HEK293 (cell line): Measurements from ENCODE around the gene CPN2.
A peak's percentile ranks its signal among the peaks of the same experiment; 100 is the strongest.

Experiments used
- BCL11B ChIP-seq: fragments of 450-650 bp; formaldehyde crosslinking; IDR thresholded peaks from 2 replicates; pipeline ENCODE4 v1.5.1; 2016; ENCODE audit warnings: low read depth, missing biosample characterization, missing genetic modification characterization
- GLI2 ChIP-seq: fragments of 450-650 bp; formaldehyde crosslinking; IDR thresholded peaks from 2 replicates; pipeline ENCODE4; 2017; ENCODE audit warnings: missing biosample characterization, missing genetic modification characterization, low read depth, borderline replicate concordance
- HOXA7 ChIP-seq: sonication (generic); formaldehyde crosslinking; IDR thresholded peaks from 2 replicates; pipeline ENCODE4 v1.8.1; 2022; ENCODE audit warnings: missing genetic modification reagents, borderline replicate concordance
- HOXC10 ChIP-seq: sonication (generic); formaldehyde crosslinking; IDR thresholded peaks from 2 replicates; pipeline ENCODE4 v1.8.1; 2023; ENCODE audit warnings: mild to moderate bottlenecking, missing genetic modification reagents
- PRDM4 ChIP-seq: fragments of 450-650 bp; formaldehyde crosslinking; IDR thresholded peaks from 2 replicates; pipeline ENCODE4 v1.5.1; 2017; ENCODE audit warnings: missing biosample characterization, missing genetic modification characterization
- REPIN1 ChIP-seq: fragments of 450-650 bp; formaldehyde crosslinking; IDR thresholded peaks from 2 replicates; pipeline ENCODE4 v1.5.1; 2017; ENCODE audit warnings: missing biosample characterization, missing genetic modification characterization, low read depth
- SALL2 ChIP-seq: fragments of 450-650 bp; formaldehyde crosslinking; IDR thresholded peaks from 2 replicates; pipeline ENCODE4 v1.5.0; 2017; ENCODE audit warnings: missing biosample characterization, mild to moderate bottlenecking, missing genetic modification characterization, borderline replicate concordance
- SP7 ChIP-seq: fragments of 450-650 bp; formaldehyde crosslinking; IDR thresholded peaks from 2 replicates; pipeline ENCODE4 v1.5.1; 2016; ENCODE audit warnings: missing biosample characterization, missing genetic modification characterization
- YY2 ChIP-seq: fragments of 450-650 bp; formaldehyde crosslinking; IDR thresholded peaks from 2 replicates; pipeline ENCODE4 v1.5.1; 2016; ENCODE audit warnings: missing biosample characterization, missing genetic modification characterization
- ZBTB21 ChIP-seq: fragments of 450-650 bp; formaldehyde crosslinking; IDR thresholded peaks from 2 replicates; pipeline ENCODE4 v1.5.1; 2017; ENCODE audit warnings: missing biosample characterization, missing genetic modification characterization
- ZBTB49 ChIP-seq: fragments of 450-650 bp; formaldehyde crosslinking; IDR thresholded peaks from 2 replicates; pipeline ENCODE4 v1.5.1; 2016; ENCODE audit warnings: missing biosample characterization, missing genetic modification characterization, low read depth
- ZNF280C ChIP-seq: fragments of 450-650 bp; formaldehyde crosslinking; IDR thresholded peaks from 2 replicates; pipeline ENCODE4 v1.5.1; 2016; ENCODE audit warnings: missing biosample characterization, missing genetic modification characterization
- ZNF335 ChIP-seq: fragments of 450-650 bp; formaldehyde crosslinking; conservative IDR thresholded peaks from 2 replicates; pipeline ENCODE4 v1.5.1; 2016; ENCODE audit warnings: missing biosample characterization, missing genetic modification characterization
- ZNF341 ChIP-seq: fragments of 450-650 bp; formaldehyde crosslinking; IDR thresholded peaks from 2 replicates; pipeline ENCODE4; 2016; ENCODE audit warnings: low read depth, missing biosample characterization, missing genetic modification characterization
- ZNF354C ChIP-seq: fragments of 450-650 bp; formaldehyde crosslinking; IDR thresholded peaks from 2 replicates; pipeline ENCODE4 v1.5.1; 2016; ENCODE audit warnings: missing biosample characterization, missing genetic modification characterization, low read depth, borderline replicate concordance
- ZNF366 ChIP-seq: fragments of 450-650 bp; formaldehyde crosslinking; conservative IDR thresholded peaks from 2 replicates; pipeline ENCODE4 v1.5.1; 2016; ENCODE audit warnings: missing biosample characterization, missing genetic modification characterization
- ZNF37A ChIP-seq: fragments of 450-650 bp; IDR thresholded peaks from 2 replicates; pipeline ENCODE4 v1.5.1; 2018; ENCODE audit warnings: missing biosample characterization, missing genetic modification characterization
- ZNF530 ChIP-seq: fragments of 450-650 bp; formaldehyde crosslinking; IDR thresholded peaks from 2 replicates; pipeline ENCODE4 v1.5.1; 2016; ENCODE audit warnings: low read depth, missing biosample characterization, missing genetic modification characterization
- ZNF555 ChIP-seq: fragments of 450-650 bp; formaldehyde crosslinking; conservative IDR thresholded peaks from 2 replicates; pipeline ENCODE4 v1.5.1; 2017; ENCODE audit warnings: missing biosample characterization, mild to moderate bottlenecking, missing genetic modification characterization, inconsistent platforms
- ZNF596 ChIP-seq: fragments of 450-650 bp; IDR thresholded peaks from 2 replicates; pipeline ENCODE4 v1.5.0; 2018; ENCODE audit warnings: missing biosample characterization, mild to moderate bottlenecking, missing genetic modification characterization, moderate library complexity
- ZNF623 ChIP-seq: fragments of 450-650 bp; formaldehyde crosslinking; IDR thresholded peaks from 2 replicates; pipeline ENCODE4 v1.5.1; 2016; ENCODE audit warnings: missing biosample characterization, missing genetic modification characterization
- ZNF791 ChIP-seq: fragments of 450-650 bp; formaldehyde crosslinking; IDR thresholded peaks from 2 replicates; pipeline ENCODE4 v1.5.1; 2016; ENCODE audit warnings: missing biosample characterization, missing genetic modification characterization
- ZSCAN16 ChIP-seq: fragments of 450-650 bp; formaldehyde crosslinking; IDR thresholded peaks from 2 replicates; pipeline ENCODE4 v1.5.1; 2016; ENCODE audit warnings: missing biosample characterization, missing genetic modification characterization
- ZSCAN23 ChIP-seq: fragments of 450-650 bp; formaldehyde crosslinking; IDR thresholded peaks from 2 replicates; pipeline ENCODE4 v1.5.1; 2016; ENCODE audit warnings: missing biosample characterization, missing genetic modification characterization
- TF ChIP-seq, protein P1 (sequence below): fragments of 450-650 bp; formaldehyde crosslinking; IDR thresholded peaks from 2 replicates; pipeline ENCODE4 v1.5.1; 2016; ENCODE audit warnings: missing biosample characterization, missing genetic modification characterization, borderline replicate concordance
- TF ChIP-seq, protein P2 (sequence below): fragments of 450-650 bp; formaldehyde crosslinking; IDR thresholded peaks from 2 replicates; pipeline ENCODE4 v1.5.1; 2017; ENCODE audit warnings: missing biosample characterization, missing genetic modification characterization
- TF ChIP-seq, protein P3 (sequence below): fragments of 450-650 bp; formaldehyde crosslinking; IDR thresholded peaks from 2 replicates; pipeline ENCODE4 v1.5.1; 2016; ENCODE audit warnings: missing biosample characterization, missing genetic modification characterization

The CPN2 gene

DNA sequence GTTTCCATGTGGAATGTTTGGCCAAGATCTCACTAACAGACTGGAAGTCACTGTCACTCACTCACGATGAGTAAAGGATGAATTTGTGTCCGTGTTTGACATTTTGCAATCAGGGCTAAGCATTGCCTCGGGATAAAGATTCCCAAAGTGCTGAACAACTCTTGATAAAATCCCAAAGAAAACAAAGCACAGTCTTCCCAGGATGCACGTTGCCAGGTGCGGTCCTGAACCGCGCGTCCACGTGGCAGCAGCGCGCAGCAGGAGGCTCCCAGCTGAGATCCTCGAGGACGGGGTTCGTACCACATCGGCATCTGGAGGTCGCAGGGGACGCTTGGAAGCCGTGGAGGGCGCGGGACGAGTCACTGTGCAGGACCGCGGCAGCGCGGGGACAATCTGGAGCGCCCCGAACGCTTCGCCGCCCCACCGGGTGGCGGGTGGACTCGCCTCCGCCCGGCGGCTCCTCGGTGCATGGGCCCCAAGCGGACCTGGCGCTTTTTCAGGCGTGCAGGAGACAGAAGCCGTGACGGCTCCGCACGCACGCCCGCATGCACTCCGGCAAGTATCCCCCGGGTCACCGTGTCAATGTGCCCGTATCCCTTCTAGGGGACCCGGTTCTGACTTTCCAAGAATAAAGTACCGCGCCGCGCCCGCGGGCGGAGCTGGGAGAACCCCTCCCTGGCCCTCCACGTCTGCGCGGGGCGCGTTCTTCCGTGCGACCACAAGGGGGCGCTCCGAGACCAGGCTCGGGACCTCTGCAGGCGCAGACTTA is 17.7 kb downstream of the CPN2 start (continued):
- TF ChIP-seq, protein P1, sequence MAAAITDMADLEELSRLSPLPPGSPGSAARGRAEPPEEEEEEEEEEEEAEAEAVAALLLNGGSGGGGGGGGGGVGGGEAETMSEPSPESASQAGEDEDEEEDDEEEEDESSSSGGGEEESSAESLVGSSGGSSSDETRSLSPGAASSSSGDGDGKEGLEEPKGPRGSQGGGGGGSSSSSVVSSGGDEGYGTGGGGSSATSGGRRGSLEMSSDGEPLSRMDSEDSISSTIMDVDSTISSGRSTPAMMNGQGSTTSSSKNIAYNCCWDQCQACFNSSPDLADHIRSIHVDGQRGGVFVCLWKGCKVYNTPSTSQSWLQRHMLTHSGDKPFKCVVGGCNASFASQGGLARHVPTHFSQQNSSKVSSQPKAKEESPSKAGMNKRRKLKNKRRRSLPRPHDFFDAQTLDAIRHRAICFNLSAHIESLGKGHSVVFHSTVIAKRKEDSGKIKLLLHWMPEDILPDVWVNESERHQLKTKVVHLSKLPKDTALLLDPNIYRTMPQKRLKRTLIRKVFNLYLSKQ (tag by site-specific recombination): no peak
- no peak for TF ChIP-seq HOXC10 (CRISPR knock-in tag)
- TF ChIP-seq ZNF596: no peak
- no peak for TF ChIP-seq GLI2 (tag by site-specific recombination)
- TF ChIP-seq REPIN1 (tag by site-specific recombination): no peak
- TF ChIP-seq SP7 (tag by site-specific recombination): peak; percentile 58
- TF ChIP-seq ZNF555: no peak
- no peak for TF ChIP-seq BCL11B (tag by site-specific recombination)
- no peak for TF ChIP-seq ZNF354C (tag by site-specific recombination)
- no peak for TF ChIP-seq ZBTB49 (tag by site-specific recombination)
- no peak for TF ChIP-seq ZBTB21 (tag by site-specific recombination)
- no peak for TF ChIP-seq ZNF791
- TF ChIP-seq HOXA7 (CRISPR knock-in tag): no peak
- no peak for TF ChIP-seq ZNF623 (tag by site-specific recombination)
- TF ChIP-seq SALL2: no peak
- TF ChIP-seq YY2 (tag by site-specific recombination): no peak
- TF ChIP-seq ZNF366 (tag by site-specific recombination): 0 out of 2 replicates have a peak, but pooled peaks have one; percentile 24
- no peak for TF ChIP-seq ZNF37A (tag by site-specific recombination)
- peak; percentile 95 for TF ChIP-seq ZNF335 (tag by site-specific recombination)
- no peak for TF ChIP-seq ZSCAN23 (tag by site-specific recombination)
- TF ChIP-seq ZNF341 (tag by site-specific recombination): peak; percentile 24; the same call in 1 of the 2 replicates
- no peak for TF ChIP-seq ZSCAN16 (tag by site-specific recombination)
- TF ChIP-seq, protein P2, sequence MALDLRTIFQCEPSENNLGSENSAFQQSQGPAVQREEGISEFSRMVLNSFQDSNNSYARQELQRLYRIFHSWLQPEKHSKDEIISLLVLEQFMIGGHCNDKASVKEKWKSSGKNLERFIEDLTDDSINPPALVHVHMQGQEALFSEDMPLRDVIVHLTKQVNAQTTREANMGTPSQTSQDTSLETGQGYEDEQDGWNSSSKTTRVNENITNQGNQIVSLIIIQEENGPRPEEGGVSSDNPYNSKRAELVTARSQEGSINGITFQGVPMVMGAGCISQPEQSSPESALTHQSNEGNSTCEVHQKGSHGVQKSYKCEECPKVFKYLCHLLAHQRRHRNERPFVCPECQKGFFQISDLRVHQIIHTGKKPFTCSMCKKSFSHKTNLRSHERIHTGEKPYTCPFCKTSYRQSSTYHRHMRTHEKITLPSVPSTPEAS (tag by site-specific recombination): 0 out of 2 replicates have a peak, but pooled peaks have one; percentile 18
- TF ChIP-seq PRDM4: no peak; the same call in 1 of the 2 replicates
- no peak for TF ChIP-seq ZNF280C (tag by site-specific recombination)
- no peak for TF ChIP-seq ZNF530 (tag by site-specific recombination)
- TF ChIP-seq, protein P3, sequence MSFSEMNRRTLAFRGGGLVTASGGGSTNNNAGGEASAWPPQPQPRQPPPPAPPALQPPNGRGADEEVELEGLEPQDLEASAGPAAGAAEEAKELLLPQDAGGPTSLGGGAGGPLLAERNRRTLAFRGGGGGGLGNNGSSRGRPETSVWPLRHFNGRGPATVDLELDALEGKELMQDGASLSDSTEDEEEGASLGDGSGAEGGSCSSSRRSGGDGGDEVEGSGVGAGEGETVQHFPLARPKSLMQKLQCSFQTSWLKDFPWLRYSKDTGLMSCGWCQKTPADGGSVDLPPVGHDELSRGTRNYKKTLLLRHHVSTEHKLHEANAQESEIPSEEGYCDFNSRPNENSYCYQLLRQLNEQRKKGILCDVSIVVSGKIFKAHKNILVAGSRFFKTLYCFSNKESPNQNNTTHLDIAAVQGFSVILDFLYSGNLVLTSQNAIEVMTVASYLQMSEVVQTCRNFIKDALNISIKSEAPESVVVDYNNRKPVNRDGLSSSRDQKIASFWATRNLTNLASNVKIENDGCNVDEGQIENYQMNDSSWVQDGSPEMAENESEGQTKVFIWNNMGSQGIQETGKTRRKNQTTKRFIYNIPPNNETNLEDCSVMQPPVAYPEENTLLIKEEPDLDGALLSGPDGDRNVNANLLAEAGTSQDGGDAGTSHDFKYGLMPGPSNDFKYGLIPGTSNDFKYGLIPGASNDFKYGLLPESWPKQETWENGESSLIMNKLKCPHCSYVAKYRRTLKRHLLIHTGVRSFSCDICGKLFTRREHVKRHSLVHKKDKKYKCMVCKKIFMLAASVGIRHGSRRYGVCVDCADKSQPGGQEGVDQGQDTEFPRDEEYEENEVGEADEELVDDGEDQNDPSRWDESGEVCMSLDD (tag by site-specific recombination): peak; percentile 65; the same call in 1 of the 2 replicates
